ENCODE measurements around the gene SORCS2. TPM values are rescaled to one million over a fixed set of nuclear protein-coding genes. Genes with fewer than 3 reads are reported as not detected.

The SORCS2 gene
- total RNA-seq, 1 experiment from 2014 or later, result 0.06 TPM

GRCh38 chr4:7539186-7539585, 346.8 kb downstream of the SORCS2 start:
- no peak for DNase-seq (ENCODE audit: low spot score)
- CTCF ChIA-PET, result no interaction called here
- Histone ChIP-seq H3K9me3 (ENCODE audit: low read depth, low read length, poor library complexity, severe bottlenecking) (no peaks in the 10 kb centered on the region), H3K4me1 (ENCODE audit: insufficient read depth, low read length, poor library complexity, severe bottlenecking) (no peaks in the 10 kb centered on the region), H3K36me3 (ENCODE audit: insufficient read depth, low read length, poor library complexity, severe bottlenecking) (no peaks in the 10 kb centered on the region), H3K27ac (ENCODE audit: low read depth, low read length, poor library complexity, severe bottlenecking) (no peak overlapping the region), H3K4me3 (ENCODE audit: low read depth, low read length, poor library complexity, severe bottlenecking) (no peak overlapping the region), H3K27me3 (replicated peaks; ENCODE audit: insufficient read depth, low read depth, low read length, poor library complexity) (no peaks in the 10 kb centered on the region)
- TF ChIP-seq CTCF (conservative IDR thresholded peaks at IDR 0.05; ENCODE audit: low read depth, low read length), result no peak
- TF ChIP-seq EZH2 (IDR thresholded peaks at IDR 0.05; ENCODE audit: borderline replicate concordance, low read depth, low read length, poor library complexity, severe bottlenecking), result no peak
- intact Hi-C loops (cut with micrococcal nuclease; ENCODE audit: unreplicated experiment), result no loop called here
- no TSS peak for BruUV-seq (replicated peaks)
- POLR2A ChIA-PET (ENCODE audit: low non-redundant PET), result no interaction called here

- CTCF ChIA-PET, result no interaction called here
- no peak for TF ChIP-seq CTCF (conservative IDR thresholded peaks at IDR 0.05; ENCODE audit: low read depth, low read length)
- no peak overlapping the region for H3K4me3 ChIP-seq (ENCODE audit: low read depth, low read length, poor library complexity, severe bottlenecking)
- no peaks in the 10 kb centered on the region for H3K9me3 ChIP-seq (ENCODE audit: low read depth, low read length, poor library complexity, severe bottlenecking)
- BruUV-seq (replicated peaks), result no TSS peak
- POLR2A ChIA-PET (ENCODE audit: low non-redundant PET), result no interaction called here
- DNase-seq (ENCODE audit: low spot score), result peak; percentile 54
- H3K27ac ChIP-seq (ENCODE audit: low read depth, low read length, poor library complexity, severe bottlenecking), result no peak overlapping the region
- no peaks in the 10 kb centered on the region for H3K4me1 ChIP-seq (ENCODE audit: insufficient read depth, low read length, poor library complexity, severe bottlenecking)
- intact Hi-C loops (cut with micrococcal nuclease; ENCODE audit: unreplicated experiment), result no loop called here
- no peaks in the 10 kb centered on the region for H3K27me3 ChIP-seq (replicated peaks; ENCODE audit: insufficient read depth, low read depth, low read length, poor library complexity)
- no peaks in the 10 kb centered on the region for H3K36me3 ChIP-seq (ENCODE audit: insufficient read depth, low read length, poor library complexity, severe bottlenecking)
These were observed 347.3 kb downstream of the SORCS2 start for GRCh38 chr4:7539659-7540058.

GRCh38 chr4:7540206-7540605, 347.9 kb downstream of the SORCS2 start:
- H3K9me3 ChIP-seq (ENCODE audit: low read depth, low read length, poor library complexity, severe bottlenecking), result no peaks in the 10 kb centered on the region
- H3K27me3 ChIP-seq (replicated peaks; ENCODE audit: insufficient read depth, low read depth, low read length, poor library complexity), result no peaks in the 10 kb centered on the region
- no TSS peak for BruUV-seq (replicated peaks)
- TF ChIP-seq CTCF (conservative IDR thresholded peaks at IDR 0.05; ENCODE audit: low read depth, low read length) (no peak), EZH2 (IDR thresholded peaks at IDR 0.05; ENCODE audit: borderline replicate concordance, low read depth, low read length, poor library complexity, severe bottlenecking) (no peak)
- intact Hi-C loops (cut with micrococcal nuclease; ENCODE audit: unreplicated experiment), result no loop called here
- ChIA-PET CTCF (no interaction called here), POLR2A (ENCODE audit: low non-redundant PET) (no interaction called here)
- no peak for DNase-seq (ENCODE audit: low spot score)
- H3K27ac ChIP-seq (ENCODE audit: low read depth, low read length, poor library complexity, severe bottlenecking), result no peak overlapping the region
- no peak overlapping the region for H3K4me3 ChIP-seq (ENCODE audit: low read depth, low read length, poor library complexity, severe bottlenecking)
- no peaks in the 10 kb centered on the region for H3K36me3 ChIP-seq (ENCODE audit: insufficient read depth, low read length, poor library complexity, severe bottlenecking)
- no peaks in the 10 kb centered on the region for H3K4me1 ChIP-seq (ENCODE audit: insufficient read depth, low read length, poor library complexity, severe bottlenecking)

All from A673 (cell line).